ENCODE data around the gene CENPP. TPM values are rescaled to one million over a fixed set of nuclear protein-coding genes. Genes with fewer than 3 reads are reported as not detected.

Gene CENPP
- total RNA-seq, 8 experiments from 2014 or later, result 1.7 to 22.3 (median 5.0) TPM

DNA sequence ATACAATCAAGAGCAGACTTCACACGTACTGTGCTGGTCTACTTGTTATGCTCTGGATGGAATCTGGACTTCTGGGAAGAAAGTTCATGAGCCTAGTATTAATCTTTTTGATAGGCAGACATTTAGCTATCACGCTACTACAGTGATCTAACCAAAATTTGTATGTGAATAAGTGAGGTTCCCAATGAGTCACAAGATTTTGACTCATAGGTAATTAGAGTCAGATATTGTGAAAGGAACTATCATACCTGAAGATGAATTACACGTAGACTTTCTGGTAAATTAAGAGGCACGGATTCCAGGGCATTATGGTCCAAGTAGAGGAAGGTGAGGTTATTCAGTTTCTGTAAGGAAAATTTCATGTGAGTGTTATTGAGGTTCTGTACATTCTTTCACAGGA is 60.2 kb downstream of the CENPP start:
- Histone ChIP-seq H3K27ac (no peak overlapping the region), H3K4me1 (replicated peaks in 1 of 2) (no peaks in the 10 kb centered on the region), H3K4me3 (no peak overlapping the region)
- WGBS, 10 experiments, result 77 to 96% (median 89%) methylated on average over 1 to 4 of the region's 4 CpGs; no CpG with 5 or more reads in 1 of the 10 experiments
- in situ Hi-C loops (cut with MboI; ENCODE audit: low pct_unique_long_range_greater_than_20kb in 2 of 9, low sequenced_read_pairs in 9 of 9, unreplicated experiment in 9 of 9), result no loop called here
- peak in 1 of 8 experiments; percentile 31 for ATAC-seq (replicated peaks in 6 of 8)

DNA sequence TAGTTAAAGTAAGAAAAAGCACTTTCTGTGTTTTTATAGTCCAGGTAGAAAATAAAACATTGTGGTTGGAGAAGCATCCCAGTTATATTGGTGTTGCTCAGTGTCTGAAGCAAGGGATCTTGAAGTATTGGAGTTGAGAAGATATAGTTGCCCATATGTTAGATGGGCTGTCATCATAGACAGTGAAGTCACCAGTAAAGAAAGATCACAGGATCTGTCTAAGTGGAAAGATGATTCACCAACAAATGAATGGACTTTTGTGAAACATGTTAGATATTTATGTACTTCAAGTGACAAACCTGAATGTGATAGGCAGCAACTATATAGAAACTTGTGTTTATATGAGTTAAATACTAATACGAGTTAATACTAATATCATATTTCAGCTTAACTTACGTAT is 66.9 kb downstream of the CENPP start:
- WGBS, 10 experiments, result 50 to 100% (median 81%) methylated on average over 1 to 2 of the region's 2 CpGs; no CpG with 5 or more reads in 3 of the 10 experiments
- Histone ChIP-seq H3K4me3 (no peak overlapping the region), H3K27ac (no peak overlapping the region), H3K4me1 (replicated peaks in 1 of 2) (no peaks in the 10 kb centered on the region)
- in situ Hi-C loops (cut with MboI; ENCODE audit: low pct_unique_long_range_greater_than_20kb in 2 of 9, low sequenced_read_pairs in 9 of 9, unreplicated experiment in 9 of 9), result no loop called here
- peak in 1 of 8 experiments; percentile 24 for ATAC-seq (replicated peaks in 6 of 8)

DNA sequence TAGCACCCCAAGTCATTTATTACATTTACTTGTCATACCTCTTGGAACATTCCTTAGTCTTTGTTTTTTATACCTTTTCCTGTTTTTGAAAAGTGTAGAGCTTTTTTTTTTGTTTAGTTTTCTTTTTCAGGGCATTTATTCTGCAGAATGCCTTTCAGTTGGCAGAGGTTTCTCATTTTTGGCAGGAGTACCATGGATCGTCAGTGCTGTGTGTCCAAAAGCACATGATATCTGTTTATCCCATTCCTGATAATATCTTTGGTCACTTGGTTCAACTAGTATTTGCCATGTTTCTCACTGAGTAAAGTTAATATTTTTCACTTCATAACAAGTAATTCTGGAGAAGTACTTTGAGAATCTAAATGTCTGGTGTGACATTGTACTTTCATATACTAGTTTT is 67.9 kb downstream of the CENPP start:
- no peak overlapping the region for H3K4me3 ChIP-seq
- WGBS, 10 experiments, result 33 to 100% (median 73%) methylated on average over 1 of the region's 1 CpG; no CpG with 5 or more reads in 3 of the 10 experiments
- no peaks in the 10 kb centered on the region for H3K4me1 ChIP-seq (replicated peaks in 1 of 2)
- ATAC-seq (replicated peaks in 6 of 8), result no peak
- in situ Hi-C loops (cut with MboI; ENCODE audit: low pct_unique_long_range_greater_than_20kb in 2 of 9, low sequenced_read_pairs in 9 of 9, unreplicated experiment in 9 of 9), result no loop called here
- H3K27ac ChIP-seq, result no peak overlapping the region

GRCh38 chr9:92395617-92396016 is 69.9 kb downstream of the CENPP start:
- ATAC-seq (replicated peaks in 6 of 8), result no peak
- 0 to 100% (median 84%) methylated on average over 1 of the region's 1 CpG; no CpG with 5 or more reads in 2 of the 10 experiments for WGBS, 10 experiments
- in situ Hi-C loops (cut with MboI; ENCODE audit: low pct_unique_long_range_greater_than_20kb in 2 of 9, low sequenced_read_pairs in 9 of 9, unreplicated experiment in 9 of 9), result no loop called here
- Histone ChIP-seq H3K4me3 (no peak overlapping the region), H3K27ac (no peak overlapping the region), H3K4me1 (replicated peaks in 1 of 2) (no peaks in the 10 kb centered on the region)

- no peaks in the 10 kb centered on the region for H3K4me1 ChIP-seq (replicated peaks in 1 of 2)
- in situ Hi-C loops (cut with MboI; ENCODE audit: low pct_unique_long_range_greater_than_20kb in 2 of 9, low sequenced_read_pairs in 9 of 9, unreplicated experiment in 9 of 9), result no loop called here
- no peak overlapping the region for H3K4me3 ChIP-seq
- 90 to 100% (median 96%) methylated on average over 2 to 3 of the region's 3 CpGs for WGBS, 10 experiments
- no peak overlapping the region for H3K27ac ChIP-seq
- ATAC-seq (replicated peaks in 6 of 8), result no peak
Measured at GRCh38 chr9:92397853-92398252, 72.1 kb downstream of the CENPP start.

GRCh38 chr9:92402360-92402759 is 76.6 kb downstream of the CENPP start:
- Histone ChIP-seq H3K4me3 (no peak overlapping the region), H3K27ac (no peak overlapping the region), H3K4me1 (replicated peaks in 1 of 2) (no peaks in the 10 kb centered on the region)
- ATAC-seq (replicated peaks in 6 of 8), result no peak
- WGBS, 10 experiments, result 0 to 80% (median 67%) methylated on average over 1 of the region's 1 CpG; no CpG with 5 or more reads in 4 of the 10 experiments
- in situ Hi-C loops (cut with MboI; ENCODE audit: low pct_unique_long_range_greater_than_20kb in 2 of 9, low sequenced_read_pairs in 9 of 9, unreplicated experiment in 9 of 9), result no loop called here

GRCh38 chr9:92402826-92403745 is 77.3 kb downstream of the CENPP start:
- no peak overlapping the region for H3K27ac ChIP-seq
- no peaks in the 10 kb centered on the region for H3K4me1 ChIP-seq (replicated peaks in 1 of 2)
- in situ Hi-C loops (cut with MboI; ENCODE audit: low pct_unique_long_range_greater_than_20kb in 2 of 9, low sequenced_read_pairs in 9 of 9, unreplicated experiment in 9 of 9), result no loop called here
- ATAC-seq (replicated peaks in 6 of 8), result no peak
- H3K4me3 ChIP-seq, result no peak overlapping the region
- WGBS, 10 experiments, result 61 to 100% (median 86%) methylated on average over 1 to 5 of the region's 5 CpGs

GRCh38 chr9:92404042-92404836 is 78.5 kb downstream of the CENPP start, which contains the start of gene OGN:
Gene OGN, minus strand, starts transcription at chr9:92404578. Its CDS starts 1,171 bp downstream, at chr9:92403407.
- H3K27ac ChIP-seq, result no peak within 1 kb of the TSS
- no peaks in the 10 kb centered on the region for H3K4me1 ChIP-seq (replicated peaks in 1 of 2)
- WGBS, 10 experiments, result 9 to 100% (median 81%) methylated on average over 1 to 5 of the region's 5 CpGs
- H3K4me3 ChIP-seq, result no peak within 1 kb of the TSS
- ATAC-seq (replicated peaks in 6 of 8), result peak in 1 of 8 experiments; percentile 16
- in situ Hi-C loops (cut with MboI; ENCODE audit: low pct_unique_long_range_greater_than_20kb in 2 of 9, low sequenced_read_pairs in 9 of 9, unreplicated experiment in 9 of 9), result no loop called here

- ATAC-seq (replicated peaks in 6 of 8), result peak in 1 of 8 experiments; percentile 90
- Histone ChIP-seq H3K27ac (no peak overlapping the region), H3K4me1 (replicated peaks in 1 of 2) (no peaks in the 10 kb centered on the region), H3K4me3 (no peak overlapping the region)
- in situ Hi-C loops (cut with MboI; ENCODE audit: low pct_unique_long_range_greater_than_20kb in 2 of 9, low sequenced_read_pairs in 9 of 9, unreplicated experiment in 9 of 9), result no loop called here
- WGBS, 10 experiments, result 53 to 96% (median 76%) methylated on average over 2 to 4 of the region's 4 CpGs
Measured at GRCh38 chr9:92405818-92406217, 80.1 kb downstream of the CENPP start.

DNA sequence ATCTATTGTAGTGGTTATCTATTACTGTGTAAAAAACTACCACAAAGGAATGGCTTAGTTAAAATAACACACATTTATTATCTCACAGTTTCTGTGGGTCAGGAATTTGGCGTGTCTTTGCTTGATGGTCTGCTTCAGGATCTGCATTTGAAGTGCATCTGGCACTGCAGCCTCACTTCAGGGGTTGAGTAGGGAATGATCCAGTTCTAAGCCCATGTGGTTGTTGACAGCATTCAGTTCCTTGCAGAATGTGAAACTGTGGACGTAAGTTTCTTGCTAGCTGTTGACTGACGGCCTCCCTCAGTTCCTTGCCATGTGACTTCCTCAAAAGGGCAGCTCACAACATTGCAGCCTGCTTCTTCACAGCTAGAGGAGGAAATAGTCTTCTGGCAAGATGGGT is 80.7 kb downstream of the CENPP start:
- H3K27ac ChIP-seq, result no peak overlapping the region
- H3K4me3 ChIP-seq, result no peak overlapping the region
- H3K4me1 ChIP-seq (replicated peaks in 1 of 2), result no peaks in the 10 kb centered on the region
- in situ Hi-C loops (cut with MboI; ENCODE audit: low pct_unique_long_range_greater_than_20kb in 2 of 9, low sequenced_read_pairs in 9 of 9, unreplicated experiment in 9 of 9), result no loop called here
- ATAC-seq (replicated peaks in 6 of 8), result peak in 2 of 8 experiments; percentile 6 to 17
- WGBS, 10 experiments, result 40 to 100% (median 62%) methylated on average over 1 to 3 of the region's 3 CpGs; no CpG with 5 or more reads in 2 of the 10 experiments

- in situ Hi-C loops (cut with MboI; ENCODE audit: low pct_unique_long_range_greater_than_20kb in 2 of 9, low sequenced_read_pairs in 9 of 9, unreplicated experiment in 9 of 9), result no loop called here
- H3K27ac ChIP-seq, result no peak overlapping the region
Measured at GRCh38 chr9:92407818-92408217, 82.1 kb downstream of the CENPP start.

GRCh38 chr9:92408747-92409478 is 83.2 kb downstream of the CENPP start:
- Histone ChIP-seq H3K4me1 (replicated peaks in 1 of 2) (no peaks in the 10 kb centered on the region), H3K27ac (no peak overlapping the region), H3K4me3 (no peak overlapping the region)
- no peak for ATAC-seq (replicated peaks in 6 of 8)
- WGBS, 10 experiments, result 70 to 100% (median 90%) methylated on average over 1 to 2 of the region's 2 CpGs; no CpG with 5 or more reads in 1 of the 10 experiments
- in situ Hi-C loops (cut with MboI; ENCODE audit: low pct_unique_long_range_greater_than_20kb in 2 of 9, low sequenced_read_pairs in 9 of 9, unreplicated experiment in 9 of 9), result no loop called here

More at GRCh38 chr9:92407818-92408217, 82.1 kb downstream of the CENPP start:
- 72 to 100% (median 91%) methylated on average over 1 to 2 of the region's 2 CpGs; no CpG with 5 or more reads in 4 of the 10 experiments for WGBS, 10 experiments
- ATAC-seq (replicated peaks in 6 of 8), result no peak
- Histone ChIP-seq H3K4me1 (replicated peaks in 1 of 2) (no peaks in the 10 kb centered on the region), H3K4me3 (no peak overlapping the region)
